Heart right ventricle (tissue), 16 donors: ENCODE results near the gene TRMT10A. TPM values are rescaled to one million over a fixed set of nuclear protein-coding genes. Genes with fewer than 3 reads are reported as not detected.

Experiments
- ATAC-seq, 8 donors: fragments of 200-7000 bp; cut with Tn5 transposase; one replicate each; pipeline ENCODE4 v1.9.1; 2020; ENCODE audit warnings: mild to moderate bottlenecking in 8 of 8, moderate library complexity in 8 of 8, moderate number of reproducible peaks in 1 of 8
- DNase-seq, 2 donors: peaks; one replicate each; pipeline ENCODE4 v3.0.0-alpha.2; 2020
- H3K27ac ChIP-seq, 10 donors: fragments of 200-600 bp; sonication (generic) in 2 of 10; one replicate each; pipeline versions ENCODE4 v1.5.0 to v1.8.0; 2020 to 2022; ENCODE audit warnings: mild to moderate bottlenecking in 3 of 10
- H3K27me3 ChIP-seq, 7 donors: fragments of 200-600 bp; one replicate each; pipeline ENCODE4 v1.8.0; 2021 to 2022; ENCODE audit warnings: mild to moderate bottlenecking in 2 of 7
- H3K36me3 ChIP-seq, 9 donors: fragments of 200-600 bp; sonication (generic) in 1 of 9; one replicate each; pipeline versions ENCODE4 v1.5.0 to v1.8.0; 2020 to 2022; ENCODE audit warnings: mild to moderate bottlenecking in 2 of 9
- H3K4me1 ChIP-seq, 9 donors: fragments of 200-600 bp; sonication (generic) in 1 of 9; one replicate each; pipeline versions ENCODE4 v1.5.0 to v1.8.0; 2020 to 2022; ENCODE audit warnings: mild to moderate bottlenecking in 4 of 9
- H3K4me3 ChIP-seq, 10 donors: fragments of 200-600 bp; sonication (generic) in 2 of 10; one replicate each; pipeline versions ENCODE4 v1.5.0 to v1.8.0; 2020 to 2022; ENCODE audit warnings: mild to moderate bottlenecking in 7 of 10, moderate library complexity in 2 of 10
- H3K9me3 ChIP-seq, 11 donors: fragments of 200-600 bp in 10 of 11; sonication (generic) in 2 of 11; one replicate each; pipeline versions ENCODE4 v1.5.0 to v1.8.0; 2013 to 2022; ENCODE audit warnings: mild to moderate bottlenecking in 2 of 11, control low read depth in 1 of 11, moderate library complexity in 1 of 11
- CTCF ChIP-seq, 9 donors: fragments of 200-600 bp; sonication (generic) in 2 of 9; IDR thresholded peaks; one replicate each; pipeline versions ENCODE4 v1.5.0 to v1.8.0; 2021 to 2022; ENCODE audit warnings: antibody characterized with exemption in 9 of 9, mild to moderate bottlenecking in 5 of 9, moderate library complexity in 1 of 9
- WGBS, 2 donors: extraction: QIAGEN DNeasy Blood & Tissue Kit; methylation state at CpG; one replicate each; pipeline ENCODE4 v1.1.7; 2013; ENCODE audit warnings: inconsistent platforms in 1 of 2; 5-methylcytosine and 5-hydroxymethylcytosine counted together
- intact Hi-C, 10 donors: fragments of 100-400 bp; cut with DNase I; formaldehyde crosslinking; loops; one replicate each; pipeline versions ENCODE4 v1.11.1 to v1.14.2; 2022
- polyA plus RNA-seq, 2 donors: library from polyadenylated mRNA; stranded (reverse); fragments of 200-250 nt; gene quantifications; one replicate each; pipeline ENCODE4 v1.2.3, GENCODE V29; 2013
- total RNA-seq, 10 donors: library from RNA; stranded (reverse); fragmentation: NEBNext Ultra II Directional in 3 of 10; extraction: Animal tissue kit (Norgen Biotek cat#: 25700) in 3 of 10; gene quantifications; one replicate each; pipeline versions ENCODE4 v1.2.1 to v1.2.4, GENCODE V29; 2021 to 2023
- donor health status: Arrhythmogenic right ventricular cardiomyopathy.
- donor health status: ischemic (EF 13 %, LVEDD 7.1; RV severe dilation, severe dysfunction).
- donor health status: healthy with polysubstance abuse.
- donor health status: DM: no; HTN: yes; CAD: no.
- donor health status: DM: no; HTN: no; CAD: no.
- donor health status: ischemic (EF 25% LVEDD 6.9; RV normal size, moderate dysfunction).
- donor health status: ischemic (EF 25% LVEDD 5.7; RV mildly dilated, moderate dysfunction).
- donor health status: healthy.
- donor health status: DM: yes; HTN: yes; CAD: no.
- donor health status: Ischemic cardiomyopathy.
- donor health status: ischemic (EF 35%, LVEDD 5.7; RV mildly dilated, moderate dysfunction).
- donor health status: nonischemic (EF 11% LVEDD 7.7; RV severe dilation, severe dysfunction).
- donor health status: DM: yes; HTN: yes; CAD: no.
- donor health status: PGD.
- donor health status: ischemic (EF 29% LVEDD 5.4; RV normal size, mild dysfunction).
- donor health status: nonischemic (EF 23%, LVEDD 6.1; RV moderate dilation, normal function).

The TRMT10A gene
- total and polyA plus RNA-seq, 12 donors: 1.9 to 5.0 (median 3.9) TPM

- Histone ChIP-seq H3K27me3 (no peaks in the 10 kb centered on the region), H3K4me1 (peaks cover 0 to 12% (median 0%) of the 10 kb centered on the region in 9 donors)
These were observed 22.5 kb upstream of the TRMT10A start for GRCh38 chr4:99586322-99586721.

GRCh38 chr4:99585516-99585915 lies 21.7 kb upstream of the TRMT10A start:
- Histone ChIP-seq H3K27ac (no peak overlapping the region), H3K36me3 (no peaks in the 10 kb centered on the region), H3K27me3 (peaks cover 0 to 4% (median 0%) of the 10 kb centered on the region in 7 donors), H3K4me1 (peaks cover 0 to 12% (median 0%) of the 10 kb centered on the region in 9 donors), H3K9me3 (no peaks in the 10 kb centered on the region), H3K4me3 (no peak overlapping the region)
- DNase-seq (no peak), ATAC-seq (no peak)
- intact Hi-C loops: no loop called here
- no peak for TF ChIP-seq CTCF (IDR thresholded peaks at IDR 0.05)
- 85 to 98% methylated on average over 1 of the region's 1 CpG for WGBS, 2 donors

More at GRCh38 chr4:99586322-99586721, 22.5 kb upstream of the TRMT10A start:
- DNase-seq (no peak), ATAC-seq (no peak)
- intact Hi-C loops: no loop called here
- 49 to 56% methylated on average over 2 of the region's 2 CpGs for WGBS, 2 donors
- Histone ChIP-seq H3K36me3 (no peaks in the 10 kb centered on the region), H3K9me3 (no peaks in the 10 kb centered on the region), H3K4me3 (no peak overlapping the region), H3K27ac (no peak overlapping the region)
- TF ChIP-seq CTCF (IDR thresholded peaks at IDR 0.05): no peak

GRCh38 chr4:99578714-99579113 lies 14.9 kb upstream of the TRMT10A start:
- H3K9me3 ChIP-seq: no peaks in the 10 kb centered on the region
- intact Hi-C loops: no loop called here
- 72 to 74% methylated on average over 2 of the region's 2 CpGs for WGBS, 2 donors
- H3K36me3 ChIP-seq: no peaks in the 10 kb centered on the region
- no peak overlapping the region for H3K27ac ChIP-seq
- DNase-seq: no peak
- ATAC-seq: no peak
- H3K27me3 ChIP-seq: peaks cover 0 to 14% (median 0%) of the 10 kb centered on the region in 7 donors
- H3K4me3 ChIP-seq: no peak overlapping the region
- H3K4me1 ChIP-seq: peaks cover 0 to under 1% (median 0%) of the 10 kb centered on the region in 9 donors
- no peak for TF ChIP-seq CTCF (IDR thresholded peaks at IDR 0.05)

- Histone ChIP-seq H3K27ac (no peak within 1 kb of the TSS), H3K9me3 (no peaks in the 10 kb centered on the region)
- intact Hi-C loops: loop anchor here in 1 of 10 donors (2.0 kb wide), 1 partner anchor 22 kb away; no protein-coding TSS in a partner anchor
These were observed 10.9 kb upstream of the TRMT10A start, which contains the start of gene MTTP for GRCh38 chr4:99574530-99575324. MTTP (plus strand) TSS chr4:99574824; CDS start chr4:99574910, 86 bp downstream.

More at GRCh38 chr4:99574530-99575324, 10.9 kb upstream of the TRMT10A start, which contains the start of gene MTTP:
- no peak for TF ChIP-seq CTCF (IDR thresholded peaks at IDR 0.05)
- 77 to 78% methylated on average over 3 of the region's 3 CpGs for WGBS, 2 donors
- Histone ChIP-seq H3K4me3 (no peak within 1 kb of the TSS), H3K27me3 (peaks cover 0 to 42% (median 0%) of the 10 kb centered on the region in 7 donors), H3K36me3 (no peaks in the 10 kb centered on the region), H3K4me1 (peaks cover 0 to 8% (median 0%) of the 10 kb centered on the region in 9 donors)
- no peak for ATAC-seq
- no peak for DNase-seq
